GM23338 (cell line): ENCODE measurements around the gene RC3H2.

Experiments
- TF ChIP-seq, protein P1 (sequence below): IDR thresholded peaks from one replicate; pipeline ENCODE4 v1.6.1; 2018; ENCODE audit warnings: antibody characterized with exemption; ENCODE audit not compliant: unreplicated experiment
- TF ChIP-seq, protein P2 (sequence below), 2 experiments: fragments of 200-600 bp in 1 of 2; sonication (generic) in 1 of 2; conservative IDR thresholded peaks; 2 replicates each; pipeline versions ENCODE4 v1.5.1 to v1.6.1; 2016 to 2017; ENCODE audit warnings: antibody characterized with exemption in 2 of 2, low read depth in 2 of 2, mild to moderate bottlenecking in 2 of 2, moderate library complexity in 1 of 2

DNA sequence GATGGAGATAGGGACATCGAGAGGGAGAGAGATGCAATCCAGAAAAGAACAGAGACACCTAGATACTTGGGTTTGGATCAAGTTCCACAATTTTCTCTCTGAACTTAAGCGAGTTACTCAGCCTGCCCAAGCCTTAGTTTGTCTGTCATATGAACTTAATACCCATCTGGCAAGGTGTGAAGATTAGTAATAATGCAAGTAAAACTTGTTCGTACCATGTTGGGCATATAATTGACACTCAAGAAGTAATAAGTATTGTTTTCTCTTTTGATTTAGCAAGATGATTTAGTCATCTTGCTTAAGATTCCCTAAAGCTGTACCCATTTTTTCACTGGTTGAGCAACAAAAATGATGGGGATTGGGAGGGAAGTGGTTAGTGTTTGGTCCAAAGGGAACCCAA lies 43.2 kb upstream of the RC3H2 start:
- TF ChIP-seq, protein P1, sequence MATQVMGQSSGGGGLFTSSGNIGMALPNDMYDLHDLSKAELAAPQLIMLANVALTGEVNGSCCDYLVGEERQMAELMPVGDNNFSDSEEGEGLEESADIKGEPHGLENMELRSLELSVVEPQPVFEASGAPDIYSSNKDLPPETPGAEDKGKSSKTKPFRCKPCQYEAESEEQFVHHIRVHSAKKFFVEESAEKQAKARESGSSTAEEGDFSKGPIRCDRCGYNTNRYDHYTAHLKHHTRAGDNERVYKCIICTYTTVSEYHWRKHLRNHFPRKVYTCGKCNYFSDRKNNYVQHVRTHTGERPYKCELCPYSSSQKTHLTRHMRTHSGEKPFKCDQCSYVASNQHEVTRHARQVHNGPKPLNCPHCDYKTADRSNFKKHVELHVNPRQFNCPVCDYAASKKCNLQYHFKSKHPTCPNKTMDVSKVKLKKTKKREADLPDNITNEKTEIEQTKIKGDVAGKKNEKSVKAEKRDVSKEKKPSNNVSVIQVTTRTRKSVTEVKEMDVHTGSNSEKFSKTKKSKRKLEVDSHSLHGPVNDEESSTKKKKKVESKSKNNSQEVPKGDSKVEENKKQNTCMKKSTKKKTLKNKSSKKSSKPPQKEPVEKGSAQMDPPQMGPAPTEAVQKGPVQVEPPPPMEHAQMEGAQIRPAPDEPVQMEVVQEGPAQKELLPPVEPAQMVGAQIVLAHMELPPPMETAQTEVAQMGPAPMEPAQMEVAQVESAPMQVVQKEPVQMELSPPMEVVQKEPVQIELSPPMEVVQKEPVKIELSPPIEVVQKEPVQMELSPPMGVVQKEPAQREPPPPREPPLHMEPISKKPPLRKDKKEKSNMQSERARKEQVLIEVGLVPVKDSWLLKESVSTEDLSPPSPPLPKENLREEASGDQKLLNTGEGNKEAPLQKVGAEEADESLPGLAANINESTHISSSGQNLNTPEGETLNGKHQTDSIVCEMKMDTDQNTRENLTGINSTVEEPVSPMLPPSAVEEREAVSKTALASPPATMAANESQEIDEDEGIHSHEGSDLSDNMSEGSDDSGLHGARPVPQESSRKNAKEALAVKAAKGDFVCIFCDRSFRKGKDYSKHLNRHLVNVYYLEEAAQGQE, result no peak
- TF ChIP-seq, protein P2, sequence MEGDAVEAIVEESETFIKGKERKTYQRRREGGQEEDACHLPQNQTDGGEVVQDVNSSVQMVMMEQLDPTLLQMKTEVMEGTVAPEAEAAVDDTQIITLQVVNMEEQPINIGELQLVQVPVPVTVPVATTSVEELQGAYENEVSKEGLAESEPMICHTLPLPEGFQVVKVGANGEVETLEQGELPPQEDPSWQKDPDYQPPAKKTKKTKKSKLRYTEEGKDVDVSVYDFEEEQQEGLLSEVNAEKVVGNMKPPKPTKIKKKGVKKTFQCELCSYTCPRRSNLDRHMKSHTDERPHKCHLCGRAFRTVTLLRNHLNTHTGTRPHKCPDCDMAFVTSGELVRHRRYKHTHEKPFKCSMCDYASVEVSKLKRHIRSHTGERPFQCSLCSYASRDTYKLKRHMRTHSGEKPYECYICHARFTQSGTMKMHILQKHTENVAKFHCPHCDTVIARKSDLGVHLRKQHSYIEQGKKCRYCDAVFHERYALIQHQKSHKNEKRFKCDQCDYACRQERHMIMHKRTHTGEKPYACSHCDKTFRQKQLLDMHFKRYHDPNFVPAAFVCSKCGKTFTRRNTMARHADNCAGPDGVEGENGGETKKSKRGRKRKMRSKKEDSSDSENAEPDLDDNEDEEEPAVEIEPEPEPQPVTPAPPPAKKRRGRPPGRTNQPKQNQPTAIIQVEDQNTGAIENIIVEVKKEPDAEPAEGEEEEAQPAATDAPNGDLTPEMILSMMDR (conservative IDR thresholded peaks at IDR 0.05; ENCODE audit: low read depth in 2 of 2), result no peak
